HTERT RPE-1 (cell line): Measurements from ENCODE around the gene ATP6AP1.

Source experiments
- in situ Hi-C: fragments of 300-500 bp; cut with MboI; formaldehyde crosslinking; loops from 4 replicates; pipeline ENCODE4 v1.14.3; 2020; ENCODE audit warnings: low sequenced_read_pairs

The ATP6AP1 gene

GRCh38 chrX:154443992-154444754 is 15.7 kb downstream of the ATP6AP1 start, which contains the start of gene FAM50A:
Gene FAM50A (plus strand): TSS chrX:154444141. CDS start chrX:154444236, 95 bp downstream.
- in situ Hi-C loops = no loop called here

- in situ Hi-C loops = no loop called here
Measured at GRCh38 chrX:154444755-154445246, 16.3 kb downstream of the ATP6AP1 start.

GRCh38 chrX:154445776-154446175 is 17.3 kb downstream of the ATP6AP1 start:
- in situ Hi-C loops = no loop called here

- in situ Hi-C loops = no loop called here
Measured at GRCh38 chrX:154446430-154446829, 18.0 kb downstream of the ATP6AP1 start.

GRCh38 chrX:154448484-154448883 is 20.0 kb downstream of the ATP6AP1 start:
- in situ Hi-C loops = no loop called here

- in situ Hi-C loops = no loop called here
Measured at GRCh38 chrX:154449618-154450017, 21.1 kb downstream of the ATP6AP1 start.

- in situ Hi-C loops = no loop called here
Measured at GRCh38 chrX:154450312-154450711, 21.8 kb downstream of the ATP6AP1 start.

- in situ Hi-C loops = no loop called here
Measured at GRCh38 chrX:154452823-154453222, 24.3 kb downstream of the ATP6AP1 start.

- in situ Hi-C loops = no loop called here
Measured at GRCh38 chrX:154457491-154458115, 29.1 kb downstream of the ATP6AP1 start.

GRCh38 chrX:154458116-154458953 is 29.9 kb downstream of the ATP6AP1 start, which contains the start of gene PLXNA3:
Gene PLXNA3 (plus strand): TSS chrX:154458281. CDS start chrX:154460184, 1,903 bp downstream.
- in situ Hi-C loops = no loop called here

GRCh38 chrX:154458954-154459778 is 30.7 kb downstream of the ATP6AP1 start:
- in situ Hi-C loops = no loop called here

GRCh38 chrX:154459832-154460231 is 31.4 kb downstream of the ATP6AP1 start:
- in situ Hi-C loops = no loop called here

GRCh38 chrX:154460326-154460725 is 31.8 kb downstream of the ATP6AP1 start:
- in situ Hi-C loops = no loop called here

- in situ Hi-C loops = no loop called here
Measured at GRCh38 chrX:154462396-154462795, 33.9 kb downstream of the ATP6AP1 start.

- in situ Hi-C loops = no loop called here
Measured at GRCh38 chrX:154463611-154464220, 35.2 kb downstream of the ATP6AP1 start.

GRCh38 chrX:154464806-154465365 is 36.4 kb downstream of the ATP6AP1 start:
- in situ Hi-C loops = no loop called here

GRCh38 chrX:154465601-154466000 is 37.1 kb downstream of the ATP6AP1 start:
- in situ Hi-C loops = no loop called here

- in situ Hi-C loops = no loop called here
Measured at GRCh38 chrX:154466036-154466435, 37.6 kb downstream of the ATP6AP1 start.

- in situ Hi-C loops = no loop called here
Measured at GRCh38 chrX:154466907-154467306, 38.4 kb downstream of the ATP6AP1 start.

GRCh38 chrX:154467556-154467955 is 39.1 kb downstream of the ATP6AP1 start:
- in situ Hi-C loops = no loop called here
